AG10803 (cell line): Measurements from ENCODE around the gene MAGEA12.
"Not testable (repeated sequence)": the region's sequence is repeated elsewhere in the genome, so short reads cannot be mapped to it uniquely, and the experiment has no call there.

Experiments
- DNase-seq: peaks from one replicate; pipeline ENCODE4 v3.0.0; 2010; ENCODE audit warnings: low read depth
- H3K4me3 ChIP-seq: 2 replicates; pipeline ENCODE4 v1.5.1; 2011; ENCODE audit warnings: mild to moderate bottlenecking, low read length, control low read depth
- TF ChIP-seq, protein P1 (sequence below): conservative IDR thresholded peaks from 2 replicates; pipeline ENCODE4 v1.5.1; 2011; ENCODE audit warnings: mild to moderate bottlenecking, low read length, control low read depth, inconsistent platforms

The MAGEA12 gene, protein sequence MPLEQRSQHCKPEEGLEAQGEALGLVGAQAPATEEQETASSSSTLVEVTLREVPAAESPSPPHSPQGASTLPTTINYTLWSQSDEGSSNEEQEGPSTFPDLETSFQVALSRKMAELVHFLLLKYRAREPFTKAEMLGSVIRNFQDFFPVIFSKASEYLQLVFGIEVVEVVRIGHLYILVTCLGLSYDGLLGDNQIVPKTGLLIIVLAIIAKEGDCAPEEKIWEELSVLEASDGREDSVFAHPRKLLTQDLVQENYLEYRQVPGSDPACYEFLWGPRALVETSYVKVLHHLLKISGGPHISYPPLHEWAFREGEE

DNA sequence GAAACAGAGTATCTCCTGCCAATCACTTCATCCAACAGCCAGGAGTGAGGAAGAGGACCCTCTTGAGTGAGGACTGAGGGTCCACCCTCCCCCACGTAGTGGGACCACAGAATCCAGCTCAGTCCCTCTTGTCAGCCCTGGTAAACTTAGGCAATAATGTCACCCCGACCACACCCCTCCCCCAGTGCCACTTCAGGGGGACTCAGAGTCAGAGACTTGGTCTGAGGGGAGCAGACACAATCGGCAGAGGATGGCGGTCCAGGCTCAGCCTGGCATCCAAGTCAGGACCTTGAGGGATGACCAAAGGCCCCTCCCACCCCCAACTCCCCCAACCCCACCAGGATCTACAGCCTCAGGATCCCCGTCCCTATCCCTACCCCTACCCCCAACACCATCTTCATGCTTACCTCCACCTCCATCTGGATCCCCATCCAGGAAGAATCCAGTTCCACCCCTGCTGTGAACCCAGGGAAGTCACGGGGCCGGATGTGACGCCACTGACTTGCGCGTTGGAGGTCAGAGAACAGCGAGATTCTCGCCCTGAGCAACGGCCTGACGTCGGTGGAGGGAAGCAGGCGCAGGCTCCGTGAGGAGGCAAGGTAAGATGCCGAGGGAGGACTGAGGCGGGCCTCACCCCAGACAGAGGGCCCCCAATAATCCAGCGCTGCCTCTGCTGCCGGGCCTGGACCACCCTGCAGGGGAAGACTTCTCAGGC lies at the start of gene MAGEA12, which contains the start of gene CSAG1:
TSS of gene MAGEA12 (plus strand) at position 497 of the 715 bp plus-strand sequence. CDS start 2,405 bp downstream, outside the sequence.
TSS of gene CSAG1 (minus strand) at position 461 of the 715 bp plus-strand sequence. CDS start 1,261 bp downstream, outside the sequence.
- no peak for DNase-seq
- TF ChIP-seq, protein P1, sequence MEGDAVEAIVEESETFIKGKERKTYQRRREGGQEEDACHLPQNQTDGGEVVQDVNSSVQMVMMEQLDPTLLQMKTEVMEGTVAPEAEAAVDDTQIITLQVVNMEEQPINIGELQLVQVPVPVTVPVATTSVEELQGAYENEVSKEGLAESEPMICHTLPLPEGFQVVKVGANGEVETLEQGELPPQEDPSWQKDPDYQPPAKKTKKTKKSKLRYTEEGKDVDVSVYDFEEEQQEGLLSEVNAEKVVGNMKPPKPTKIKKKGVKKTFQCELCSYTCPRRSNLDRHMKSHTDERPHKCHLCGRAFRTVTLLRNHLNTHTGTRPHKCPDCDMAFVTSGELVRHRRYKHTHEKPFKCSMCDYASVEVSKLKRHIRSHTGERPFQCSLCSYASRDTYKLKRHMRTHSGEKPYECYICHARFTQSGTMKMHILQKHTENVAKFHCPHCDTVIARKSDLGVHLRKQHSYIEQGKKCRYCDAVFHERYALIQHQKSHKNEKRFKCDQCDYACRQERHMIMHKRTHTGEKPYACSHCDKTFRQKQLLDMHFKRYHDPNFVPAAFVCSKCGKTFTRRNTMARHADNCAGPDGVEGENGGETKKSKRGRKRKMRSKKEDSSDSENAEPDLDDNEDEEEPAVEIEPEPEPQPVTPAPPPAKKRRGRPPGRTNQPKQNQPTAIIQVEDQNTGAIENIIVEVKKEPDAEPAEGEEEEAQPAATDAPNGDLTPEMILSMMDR, result no peak
- H3K4me3 ChIP-seq, result no peak within 1 kb of the TSS

- not testable (repeated sequence) for DNase-seq
Measured at GRCh38 chrX:152697952-152698931, 35.3 kb upstream of the MAGEA12 start, which contains the start of gene MAGEA3. TSS of gene MAGEA3 (plus strand) at chrX:152698794. CDS start at chrX:152700833, 2,039 bp downstream.

DNA sequence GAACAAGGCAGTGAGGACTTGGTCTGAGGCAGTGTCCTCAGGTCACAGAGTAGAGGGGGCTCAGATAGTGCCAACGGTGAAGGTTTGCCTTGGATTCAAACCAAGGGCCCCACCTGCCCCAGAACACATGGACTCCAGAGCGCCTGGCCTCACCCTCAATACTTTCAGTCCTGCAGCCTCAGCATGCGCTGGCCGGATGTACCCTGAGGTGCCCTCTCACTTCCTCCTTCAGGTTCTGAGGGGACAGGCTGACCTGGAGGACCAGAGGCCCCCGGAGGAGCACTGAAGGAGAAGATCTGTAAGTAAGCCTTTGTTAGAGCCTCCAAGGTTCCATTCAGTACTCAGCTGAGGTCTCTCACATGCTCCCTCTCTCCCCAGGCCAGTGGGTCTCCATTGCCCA lies 33.2 kb upstream of the MAGEA12 start:
- not testable (repeated sequence) for DNase-seq, H3K4me3 ChIP-seq

More at GRCh38 chrX:152697952-152698931, 35.3 kb upstream of the MAGEA12 start, which contains the start of gene MAGEA3:
- not testable (repeated sequence) for H3K4me3 ChIP-seq

DNA sequence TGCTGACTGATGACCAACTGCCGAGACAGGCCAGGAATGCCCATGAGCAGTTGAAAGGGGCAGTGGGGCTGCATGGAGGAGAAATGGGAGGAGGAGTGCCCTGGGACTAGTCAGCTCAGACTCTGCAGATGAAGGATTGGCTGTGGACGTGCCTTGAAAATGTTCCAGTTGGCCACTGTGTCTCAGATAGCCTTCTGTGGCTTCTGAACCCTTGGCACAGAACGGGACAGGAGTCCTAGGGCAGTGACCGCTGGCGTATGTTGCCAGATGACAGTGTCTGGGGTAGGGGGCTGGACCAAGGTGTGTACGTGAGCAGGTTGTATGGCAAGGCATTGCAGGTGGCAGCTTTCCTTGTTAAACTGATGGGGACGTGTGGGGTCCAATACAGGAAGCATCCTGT lies 27.1 kb upstream of the MAGEA12 start:
- not testable (repeated sequence) for DNase-seq, H3K4me3 ChIP-seq

DNA sequence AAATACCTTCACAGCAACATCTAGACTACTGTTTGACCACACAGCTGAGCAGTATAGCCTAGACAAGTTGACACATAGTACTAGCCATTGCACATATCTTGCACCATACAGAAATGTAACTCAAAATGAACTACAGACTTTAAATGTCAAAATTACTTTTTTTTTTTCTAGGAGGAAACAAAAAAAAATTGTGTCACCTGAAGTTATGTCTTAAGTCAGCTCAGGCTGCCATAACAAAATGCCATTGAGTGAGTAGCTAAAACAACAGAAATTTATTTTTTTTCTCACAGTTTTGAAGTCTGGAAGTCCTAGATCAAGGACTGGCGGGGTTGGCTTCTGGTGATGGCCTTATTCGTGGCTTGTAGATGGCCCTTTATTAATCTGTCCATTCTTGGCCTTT lies 24.4 kb upstream of the MAGEA12 start, which contains the start of gene CSAG2:
TSS of gene CSAG2 (minus strand) at position 101 of the 400 bp plus-strand sequence. CDS start 161 bp downstream, outside the sequence.
- not testable (repeated sequence) for DNase-seq, H3K4me3 ChIP-seq

GRCh38 chrX:152713195-152713594 lies 20.4 kb upstream of the MAGEA12 start:
- DNase-seq, H3K4me3 ChIP-seq: not testable (repeated sequence)

DNA sequence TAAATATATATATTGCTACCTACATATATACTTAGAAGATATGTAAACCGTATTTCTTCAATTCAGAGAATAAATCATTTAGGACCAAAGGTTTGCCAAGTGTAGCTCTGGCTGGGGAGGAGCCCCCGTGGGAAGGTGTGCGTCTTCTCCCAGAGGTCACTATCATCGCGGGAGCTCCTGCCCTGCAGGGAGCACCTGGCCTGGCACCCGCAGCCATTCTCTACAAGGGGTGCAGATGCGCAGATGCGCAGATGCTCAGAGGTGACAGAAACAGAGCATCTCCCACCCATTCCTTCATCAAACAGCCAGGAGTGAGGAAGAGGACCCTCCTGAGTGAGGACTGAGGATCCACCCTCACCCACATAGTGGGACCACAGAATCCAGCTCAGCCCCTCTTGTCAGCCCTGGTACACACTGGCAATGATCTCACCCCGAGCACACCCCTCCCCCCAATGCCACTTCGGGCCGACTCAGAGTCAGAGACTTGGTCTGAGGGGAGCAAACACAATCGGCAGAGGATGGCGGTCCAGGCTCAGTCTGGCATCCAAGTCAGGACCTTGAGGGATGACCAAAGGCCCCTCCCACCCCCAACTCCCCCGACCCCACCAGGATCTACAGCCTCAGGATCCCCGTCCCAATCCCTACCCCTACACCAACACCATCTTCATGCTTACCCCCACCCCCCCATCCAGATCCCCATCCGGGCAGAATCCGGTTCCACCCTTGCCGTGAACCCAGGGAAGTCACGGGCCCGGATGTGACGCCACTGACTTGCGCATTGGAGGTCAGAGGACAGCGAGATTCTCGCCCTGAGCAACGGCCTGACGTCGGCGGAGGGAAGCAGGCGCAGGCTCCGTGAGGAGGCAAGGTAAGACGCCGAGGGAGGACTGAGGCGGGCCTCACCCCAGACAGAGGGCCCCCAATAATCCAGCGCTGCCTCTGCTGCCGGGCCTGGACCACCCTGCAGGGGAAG lies 19.5 kb upstream of the MAGEA12 start, which contains the start of gene MAGEA2B:
TSS of gene MAGEA2B (plus strand) at position 814 of the 973 bp plus-strand sequence. CDS start 2,479 bp downstream, outside the sequence.
- H3K4me3 ChIP-seq, DNase-seq: not testable (repeated sequence)

- no peak for DNase-seq
- TF ChIP-seq, protein P1, result no peak
- H3K4me3 ChIP-seq, result no peak overlapping the region
Measured at GRCh38 chrX:152725409-152725808, 8.1 kb upstream of the MAGEA12 start.

GRCh38 chrX:152734143-152734858 lies 744 bp downstream of the MAGEA12 start:
- not testable (repeated sequence) for H3K4me3 ChIP-seq, DNase-seq
